ENCODE measurements around the gene PCSK6. TPM values are rescaled to one million over a fixed set of nuclear protein-coding genes. Genes with fewer than 3 reads are reported as not detected.

Gene PCSK6
- total RNA-seq, 1 donor from 2014 or later: 1.8 TPM

GRCh38 chr15:101371081-101371480 lies 118.4 kb downstream of the PCSK6 start:
- no peak overlapping the region for H3K4me3 Mint-ChIP-seq (ENCODE audit: low read depth)
- H3K27me3 Mint-ChIP-seq: peaks cover 14% of the 10 kb centered on the region
- H3K9me3 Mint-ChIP-seq (ENCODE audit: low read depth): no peaks in the 10 kb centered on the region
- DNase-seq (ENCODE audit: low spot score, unreplicated experiment): no peak
- peaks cover 4% of the 10 kb centered on the region for H3K4me1 Mint-ChIP-seq (ENCODE audit: low read depth)
- no peak for TF ChIP-seq CTCF (IDR thresholded peaks at IDR 0.05; ENCODE audit: unreplicated experiment)
- H3K36me3 Mint-ChIP-seq (ENCODE audit: insufficient read depth): no peaks in the 10 kb centered on the region
- H3K27ac Mint-ChIP-seq: no peak overlapping the region

- peaks cover 14% of the 10 kb centered on the region for H3K27me3 Mint-ChIP-seq
- H3K27ac Mint-ChIP-seq: no peak overlapping the region
- H3K4me3 Mint-ChIP-seq (ENCODE audit: low read depth): no peak overlapping the region
- peaks cover 4% of the 10 kb centered on the region for H3K4me1 Mint-ChIP-seq (ENCODE audit: low read depth)
- no peak for DNase-seq (ENCODE audit: low spot score, unreplicated experiment)
- H3K36me3 Mint-ChIP-seq (ENCODE audit: insufficient read depth): no peaks in the 10 kb centered on the region
- no peak for TF ChIP-seq CTCF (IDR thresholded peaks at IDR 0.05; ENCODE audit: unreplicated experiment)
- H3K9me3 Mint-ChIP-seq (ENCODE audit: low read depth): no peaks in the 10 kb centered on the region
These were observed 119.0 kb downstream of the PCSK6 start for GRCh38 chr15:101370330-101371024.

- no peak for TF ChIP-seq CTCF (IDR thresholded peaks at IDR 0.05; ENCODE audit: unreplicated experiment)
- H3K4me1 Mint-ChIP-seq (ENCODE audit: low read depth): peaks cover 4% of the 10 kb centered on the region
- no peak overlapping the region for H3K4me3 Mint-ChIP-seq (ENCODE audit: low read depth)
- no peak for DNase-seq (ENCODE audit: low spot score, unreplicated experiment)
- H3K27ac Mint-ChIP-seq: no peak overlapping the region
- H3K9me3 Mint-ChIP-seq (ENCODE audit: low read depth): peaks cover 2% of the 10 kb centered on the region
- no peaks in the 10 kb centered on the region for H3K36me3 Mint-ChIP-seq (ENCODE audit: insufficient read depth)
- H3K27me3 Mint-ChIP-seq: peaks cover 14% of the 10 kb centered on the region
These were observed 119.8 kb downstream of the PCSK6 start for GRCh38 chr15:101369676-101370075.

- peaks cover 14% of the 10 kb centered on the region for H3K27me3 Mint-ChIP-seq
- H3K4me1 Mint-ChIP-seq (ENCODE audit: low read depth): peaks cover 4% of the 10 kb centered on the region
- peaks cover 5% of the 10 kb centered on the region for H3K9me3 Mint-ChIP-seq (ENCODE audit: low read depth)
- H3K36me3 Mint-ChIP-seq (ENCODE audit: insufficient read depth): no peaks in the 10 kb centered on the region
- no peak for TF ChIP-seq CTCF (IDR thresholded peaks at IDR 0.05; ENCODE audit: unreplicated experiment)
- H3K4me3 Mint-ChIP-seq (ENCODE audit: low read depth): no peak overlapping the region
- no peak overlapping the region for H3K27ac Mint-ChIP-seq
- no peak for DNase-seq (ENCODE audit: low spot score, unreplicated experiment)
These were observed 120.5 kb downstream of the PCSK6 start for GRCh38 chr15:101368861-101369642.

- Mint-ChIP-seq H3K36me3 (ENCODE audit: insufficient read depth) (no peaks in the 10 kb centered on the region), H3K4me3 (ENCODE audit: low read depth) (no peak overlapping the region), H3K9me3 (ENCODE audit: low read depth) (peaks cover 5% of the 10 kb centered on the region), H3K27ac (no peak overlapping the region), H3K27me3 (peaks cover 12% of the 10 kb centered on the region), H3K4me1 (ENCODE audit: low read depth) (peaks cover 2% of the 10 kb centered on the region)
- no peak for DNase-seq (ENCODE audit: low spot score, unreplicated experiment)
- no peak for TF ChIP-seq CTCF (IDR thresholded peaks at IDR 0.05; ENCODE audit: unreplicated experiment)
These were observed 121.3 kb downstream of the PCSK6 start for GRCh38 chr15:101368086-101368780.

Data from progenitor cell of endocrine pancreas (in vitro differentiated cells).